T-helper 1 cell (primary cell): ENCODE results near the gene CFAP68.
"Not testable (repeated sequence)": the region's sequence is repeated elsewhere in the genome, so short reads cannot be mapped to it uniquely, and the experiment has no call there.

Source experiments
- DNase-seq, 5 donors: peaks; one replicate each; pipeline ENCODE4 v3.0.0-alpha.2; 2012 to 2020

Gene CFAP68

GRCh38 chr11:111870886-111871692 is 8.3 kb upstream of the CFAP68 start, which contains the start of gene ALG9:
Gene ALG9, minus strand, starts transcription at chr11:111871581. Its CDS starts 99 bp downstream, at chr11:111871482.
- peak; percentile 66 to 90 (median 78) for DNase-seq

GRCh38 chr11:111871693-111872161 is 7.6 kb upstream of the CFAP68 start:
- DNase-seq, result no peak

- DNase-seq, result no peak
Observed at GRCh38 chr11:111878385-111878848, 924 bp upstream of the CFAP68 start.

GRCh38 chr11:111879637-111879960 is 258 bp downstream of the CFAP68 start:
- DNase-seq, result no peak

- DNase-seq, result no peak
Observed at GRCh38 chr11:111882202-111882601, 2.9 kb downstream of the CFAP68 start.

GRCh38 chr11:111885053-111885452 is 5.7 kb downstream of the CFAP68 start:
- not testable (repeated sequence) for DNase-seq

GRCh38 chr11:111886032-111886431 is 6.7 kb downstream of the CFAP68 start:
- DNase-seq, result no peak

- no peak for DNase-seq
Observed at GRCh38 chr11:111886844-111887243, 7.5 kb downstream of the CFAP68 start.

GRCh38 chr11:111905411-111905810 is 26.1 kb downstream of the CFAP68 start:
- DNase-seq, result no peak

GRCh38 chr11:111906680-111907079 is 27.3 kb downstream of the CFAP68 start:
- no peak for DNase-seq

- no peak for DNase-seq
Observed at GRCh38 chr11:111908639-111909305, 29.4 kb downstream of the CFAP68 start.

- DNase-seq, result no peak
Observed at GRCh38 chr11:111909378-111909777, 30.0 kb downstream of the CFAP68 start.

GRCh38 chr11:111910676-111911562 is 31.6 kb downstream of the CFAP68 start:
- no peak for DNase-seq

- DNase-seq, result no peak
Observed at GRCh38 chr11:111911563-111912401, 32.4 kb downstream of the CFAP68 start, which contains the start of gene CRYAB. Gene CRYAB, minus strand, starts transcription at chr11:111911770. Its CDS starts 46 bp downstream, at chr11:111911724.

GRCh38 chr11:111912535-111912934 is 33.2 kb downstream of the CFAP68 start, which contains the start of gene HSPB2:
Gene HSPB2, plus strand, starts transcription at chr11:111912734. Its CDS starts 96 bp downstream, at chr11:111912830.
- DNase-seq, result no peak

- DNase-seq, result no peak
Observed at GRCh38 chr11:111913031-111913861, 33.9 kb downstream of the CFAP68 start.

GRCh38 chr11:111913997-111914396 is 34.7 kb downstream of the CFAP68 start:
- DNase-seq, result no peak

GRCh38 chr11:111916768-111917167 is 37.4 kb downstream of the CFAP68 start:
- no peak for DNase-seq

GRCh38 chr11:111917312-111917711 is 38.0 kb downstream of the CFAP68 start:
- no peak for DNase-seq

- no peak for DNase-seq
Observed at GRCh38 chr11:111917788-111918187, 38.4 kb downstream of the CFAP68 start.
